Measurements from ENCODE around the gene CCDC102A. TPM values are rescaled to one million over a fixed set of nuclear protein-coding genes. Genes with fewer than 3 reads are reported as not detected.
A peak's percentile ranks its signal among the peaks of the same experiment; 100 is the strongest.

CCDC102A gene
- total and polyA plus RNA-seq, 9 of the 15 experiments (the other 6 are each of a cell fraction or from before 2014, with no cell fraction given), result 0.03 to 4.9 (median 1.4) TPM

DNA sequence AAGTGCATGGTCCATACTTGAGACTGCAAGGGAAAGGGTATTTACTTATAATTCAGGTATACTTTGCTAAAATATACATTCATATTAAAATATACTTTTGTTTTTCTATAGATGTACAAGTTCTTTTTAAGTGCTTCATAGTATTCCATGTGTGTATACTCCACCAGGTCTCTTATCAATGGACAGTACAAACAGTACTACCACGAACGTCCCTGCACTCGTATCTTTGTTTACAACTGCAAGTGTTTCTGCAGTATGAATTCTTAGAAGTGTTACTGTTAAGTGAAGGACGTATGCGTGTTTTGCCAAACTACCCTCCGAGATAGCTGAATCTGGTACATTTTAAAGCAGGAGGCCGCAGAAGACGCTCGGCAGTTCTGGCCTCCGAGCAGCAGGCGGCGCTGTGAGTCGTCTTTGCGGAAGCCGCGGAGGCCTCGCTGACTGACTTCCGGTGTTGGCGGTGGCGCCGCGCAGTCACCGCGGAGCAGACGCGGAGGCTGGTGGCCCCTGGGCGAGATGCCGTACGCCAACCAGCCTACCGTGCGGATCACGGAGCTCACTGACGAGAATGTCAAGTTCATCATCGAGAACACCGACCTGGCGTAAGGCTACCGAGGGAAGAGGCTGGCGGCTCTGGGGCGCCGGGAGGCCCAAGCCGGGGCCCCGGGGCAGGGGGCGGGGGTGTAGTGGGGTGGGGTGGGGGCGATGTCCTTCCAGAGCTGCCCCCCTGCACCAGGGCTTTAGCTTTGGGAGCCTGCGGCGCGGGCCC lies 74.0 kb downstream of the CCDC102A start, which contains the start of gene POLR2C (continued):
- TF ChIP-seq, protein P1, sequence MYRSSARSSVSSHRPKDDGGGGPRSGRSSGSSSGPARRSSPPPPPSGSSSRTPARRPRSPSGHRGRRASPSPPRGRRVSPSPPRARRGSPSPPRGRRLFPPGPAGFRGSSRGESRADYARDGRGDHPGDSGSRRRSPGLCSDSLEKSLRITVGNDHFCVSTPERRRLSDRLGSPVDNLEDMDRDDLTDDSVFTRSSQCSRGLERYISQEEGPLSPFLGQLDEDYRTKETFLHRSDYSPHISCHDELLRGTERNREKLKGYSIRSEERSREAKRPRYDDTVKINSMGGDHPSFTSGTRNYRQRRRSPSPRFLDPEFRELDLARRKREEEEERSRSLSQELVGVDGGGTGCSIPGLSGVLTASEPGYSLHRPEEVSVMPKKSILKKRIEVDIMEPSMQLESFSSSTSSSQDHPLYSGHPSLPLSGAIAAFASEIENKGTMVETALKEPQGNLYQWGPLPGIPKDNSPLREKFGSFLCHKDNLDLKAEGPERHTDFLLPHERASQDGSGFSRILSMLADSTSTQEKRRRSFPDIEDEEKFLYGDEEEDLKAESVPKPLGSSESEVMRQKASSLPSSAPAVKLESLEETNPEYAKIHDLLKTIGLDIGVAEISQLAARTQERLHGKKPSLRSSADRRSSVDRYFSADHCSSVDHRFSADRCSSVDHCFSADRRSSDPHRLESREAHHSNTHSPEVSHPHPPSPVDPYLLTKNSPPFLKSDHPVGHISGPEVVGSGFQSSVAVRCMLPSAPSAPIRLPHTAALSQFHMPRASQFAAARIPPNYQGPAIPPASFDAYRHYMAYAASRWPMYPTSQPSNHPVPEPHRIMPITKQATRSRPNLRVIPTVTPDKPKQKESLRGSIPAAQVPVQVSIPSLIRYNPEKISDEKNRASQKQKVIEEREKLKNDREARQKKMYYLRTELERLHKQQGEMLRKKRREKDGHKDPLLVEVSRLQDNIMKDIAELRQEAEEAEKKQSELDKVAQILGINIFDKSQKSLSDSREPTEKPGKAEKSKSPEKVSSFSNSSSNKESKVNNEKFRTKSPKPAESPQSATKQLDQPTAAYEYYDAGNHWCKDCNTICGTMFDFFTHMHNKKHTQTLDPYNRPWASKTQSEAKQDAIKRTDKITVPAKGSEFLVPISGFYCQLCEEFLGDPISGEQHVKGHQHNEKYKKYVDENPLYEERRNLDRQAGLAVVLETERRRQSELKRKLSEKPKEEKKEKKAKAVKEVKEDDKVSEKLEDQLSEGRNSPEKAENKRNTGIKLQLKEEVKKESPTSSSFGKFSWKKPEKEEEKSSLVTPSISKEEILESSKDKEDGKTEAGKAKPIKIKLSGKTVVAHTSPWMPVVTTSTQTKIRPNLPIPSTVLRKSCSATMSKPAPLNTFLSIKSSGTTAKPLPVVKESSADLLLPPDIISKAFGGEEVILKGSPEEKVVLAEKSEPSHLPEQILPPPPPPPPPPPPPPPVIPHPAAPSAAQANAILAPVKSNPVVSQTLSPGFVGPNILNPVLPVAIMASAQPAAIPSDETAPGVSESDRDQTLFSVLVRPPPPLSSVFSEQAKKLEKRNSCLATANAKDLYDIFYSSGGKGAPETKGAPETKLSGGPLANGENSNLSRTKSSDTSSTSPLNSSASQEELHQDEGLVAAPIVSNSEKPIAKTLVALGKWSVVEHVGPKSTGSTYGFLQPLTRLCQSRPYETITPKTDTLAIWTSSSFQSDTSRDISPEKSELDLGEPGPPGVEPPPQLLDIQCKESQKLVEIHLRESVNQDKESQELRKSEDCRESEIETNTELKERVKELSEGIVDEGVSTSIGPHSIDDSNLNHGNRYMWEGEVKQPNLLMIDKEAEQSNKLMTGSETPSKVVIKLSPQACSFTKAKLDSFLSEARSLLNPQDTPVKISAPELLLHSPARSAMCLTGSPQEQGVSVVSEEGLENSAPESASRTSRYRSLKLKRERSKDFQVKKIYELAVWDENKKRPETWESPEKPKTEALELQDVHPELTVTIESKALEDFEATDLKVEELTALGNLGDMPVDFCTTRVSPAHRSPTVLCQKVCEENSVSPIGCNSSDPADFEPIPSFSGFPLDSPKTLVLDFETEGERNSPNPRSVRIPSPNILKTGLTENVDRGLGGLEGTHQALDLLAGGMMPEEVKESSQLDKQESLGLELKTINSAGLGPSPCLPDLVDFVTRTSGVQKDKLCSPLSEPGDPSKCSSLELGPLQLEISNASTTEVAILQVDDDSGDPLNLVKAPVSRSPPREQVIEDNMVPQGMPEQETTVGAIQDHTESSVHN (IDR thresholded peaks at IDR 0.05; ENCODE audit: borderline replicate concordance in 1 of 2, low read depth in 1 of 2), result no peak
- TF ChIP-seq, protein P2, sequence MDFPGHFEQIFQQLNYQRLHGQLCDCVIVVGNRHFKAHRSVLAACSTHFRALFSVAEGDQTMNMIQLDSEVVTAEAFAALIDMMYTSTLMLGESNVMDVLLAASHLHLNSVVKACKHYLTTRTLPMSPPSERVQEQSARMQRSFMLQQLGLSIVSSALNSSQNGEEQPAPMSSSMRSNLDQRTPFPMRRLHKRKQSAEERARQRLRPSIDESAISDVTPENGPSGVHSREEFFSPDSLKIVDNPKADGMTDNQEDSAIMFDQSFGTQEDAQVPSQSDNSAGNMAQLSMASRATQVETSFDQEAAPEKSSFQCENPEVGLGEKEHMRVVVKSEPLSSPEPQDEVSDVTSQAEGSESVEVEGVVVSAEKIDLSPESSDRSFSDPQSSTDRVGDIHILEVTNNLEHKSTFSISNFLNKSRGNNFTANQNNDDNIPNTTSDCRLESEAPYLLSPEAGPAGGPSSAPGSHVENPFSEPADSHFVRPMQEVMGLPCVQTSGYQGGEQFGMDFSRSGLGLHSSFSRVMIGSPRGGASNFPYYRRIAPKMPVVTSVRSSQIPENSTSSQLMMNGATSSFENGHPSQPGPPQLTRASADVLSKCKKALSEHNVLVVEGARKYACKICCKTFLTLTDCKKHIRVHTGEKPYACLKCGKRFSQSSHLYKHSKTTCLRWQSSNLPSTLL (IDR thresholded peaks at IDR 0.05), result no peak
- no peak for TF ChIP-seq CHD1 (IDR thresholded peaks at IDR 0.05; ENCODE audit: low read length)
- TF ChIP-seq CBFA2T3 (IDR thresholded peaks at IDR 0.05), result no peak
- TF ChIP-seq NFE2L1 (tag; IDR thresholded peaks at IDR 0.05; ENCODE audit: borderline replicate concordance, low read depth), result no peak
- no peak for TF ChIP-seq HDGF (IDR thresholded peaks at IDR 0.05)
- TF ChIP-seq SMC3 (conservative IDR thresholded peaks at IDR 0.05; ENCODE audit: insufficient read depth, low read depth, low read length), result 0 out of 2 replicates have a peak, but pooled peaks have one; percentile 38
- TF ChIP-seq, protein P3, sequence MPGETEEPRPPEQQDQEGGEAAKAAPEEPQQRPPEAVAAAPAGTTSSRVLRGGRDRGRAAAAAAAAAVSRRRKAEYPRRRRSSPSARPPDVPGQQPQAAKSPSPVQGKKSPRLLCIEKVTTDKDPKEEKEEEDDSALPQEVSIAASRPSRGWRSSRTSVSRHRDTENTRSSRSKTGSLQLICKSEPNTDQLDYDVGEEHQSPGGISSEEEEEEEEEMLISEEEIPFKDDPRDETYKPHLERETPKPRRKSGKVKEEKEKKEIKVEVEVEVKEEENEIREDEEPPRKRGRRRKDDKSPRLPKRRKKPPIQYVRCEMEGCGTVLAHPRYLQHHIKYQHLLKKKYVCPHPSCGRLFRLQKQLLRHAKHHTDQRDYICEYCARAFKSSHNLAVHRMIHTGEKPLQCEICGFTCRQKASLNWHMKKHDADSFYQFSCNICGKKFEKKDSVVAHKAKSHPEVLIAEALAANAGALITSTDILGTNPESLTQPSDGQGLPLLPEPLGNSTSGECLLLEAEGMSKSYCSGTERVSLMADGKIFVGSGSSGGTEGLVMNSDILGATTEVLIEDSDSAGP (CRISPR knock-in tag; IDR thresholded peaks at IDR 0.05), result no peak
- no peak for TF ChIP-seq RBM25 (IDR thresholded peaks at IDR 0.05; ENCODE audit: low read depth, low read length, severe bottlenecking)
- TF ChIP-seq HNRNPH1 (optimal IDR thresholded peaks at IDR 0.05; ENCODE audit: low read depth, low read length), result no peak
- no peak for TF ChIP-seq ZNF507 (tag; conservative IDR thresholded peaks at IDR 0.05)
- TF ChIP-seq ZNF311 (CRISPR knock-in tag; IDR thresholded peaks at IDR 0.05), result no peak
- no peak for TF ChIP-seq RNF2 (IDR thresholded peaks at IDR 0.05)
- TF ChIP-seq NEUROD1 (IDR thresholded peaks at IDR 0.05; ENCODE audit: borderline replicate concordance, low read depth, low read length, partially characterized antibody), result peak; percentile 65
- peak in 1 of 2 experiments; percentile 23; a peak in 1 of 4 replicates for TF ChIP-seq TEAD1 (CRISPR knock-in tag; IDR thresholded peaks at IDR 0.05)
- no peak for TF ChIP-seq GATA2 (CRISPR knock-in tag; IDR thresholded peaks at IDR 0.05)

Data from K562 (cell line).